ENCODE measurements around the gene USP25. TPM values are rescaled to one million over a fixed set of nuclear protein-coding genes. Genes with fewer than 3 reads are reported as not detected.
"Not testable (repeated sequence)": the region's sequence is repeated elsewhere in the genome, so short reads cannot be mapped to it uniquely, and the experiment has no call there.

Gene USP25
- total and polyA plus RNA-seq, 7 donors = 20.0 to 149 (median 104) TPM

GRCh38 chr21:15735409-15735808 lies 5.6 kb downstream of the USP25 start:
- H3K9me3 ChIP-seq = no peaks in the 10 kb centered on the region
- H3K27me3 ChIP-seq (ENCODE audit: insufficient read depth in 3 of 3, low read length in 2 of 3) = no peaks in the 10 kb centered on the region
- H3K4me3 ChIP-seq = peak overlapping the region; percentile 41
- intact Hi-C loops (cut with DNase I) = loop anchor here in 1 of 2 donors (5.0 kb wide), 1 partner anchor 37 kb away; no protein-coding TSS in a partner anchor
- WGBS, 3 donors = 86 to 88% (median 88%) methylated on average over 2 of the region's 2 CpGs
- ATAC-seq = no peak
- H3K36me3 ChIP-seq (ENCODE audit: insufficient read depth in 1 of 2, low read depth in 1 of 2) = no peaks in the 10 kb centered on the region
- peak overlapping the region; percentile 24 for H3K27ac ChIP-seq
- H3K4me1 ChIP-seq = peaks cover 60% of the 10 kb centered on the region
- no peak for DNase-seq
- TF ChIP-seq CTCF (IDR thresholded peaks at IDR 0.05) = no peak

GRCh38 chr21:15735931-15736330 lies 6.1 kb downstream of the USP25 start:
- not testable (repeated sequence) for H3K27me3 ChIP-seq (ENCODE audit: insufficient read depth in 3 of 3, low read length in 2 of 3); H3K36me3 ChIP-seq (ENCODE audit: insufficient read depth in 1 of 2, low read depth in 1 of 2); DNase-seq; H3K9me3 ChIP-seq
- Histone ChIP-seq H3K4me1 (peaks cover 65% of the 10 kb centered on the region), H3K27ac (peak overlapping the region; percentile 26), H3K4me3 (peak overlapping the region; percentile 41)
- intact Hi-C loops (cut with DNase I) = loop anchor here in 1 of 2 donors (5.0 kb wide), 1 partner anchor 36 kb away; no protein-coding TSS in a partner anchor
- ATAC-seq = peak in 2 of 4 donors; percentile 10 to 29
- 26 to 33% (median 28%) methylated on average over 4 of the region's 4 CpGs for WGBS, 3 donors

- H3K27ac ChIP-seq; H3K27me3 ChIP-seq (ENCODE audit: insufficient read depth in 3 of 3, low read length in 2 of 3); ATAC-seq; DNase-seq; H3K9me3 ChIP-seq; H3K36me3 ChIP-seq (ENCODE audit: insufficient read depth in 1 of 2, low read depth in 1 of 2): not testable (repeated sequence)
- WGBS, 3 donors = 57 to 72% (median 61%) methylated on average over 10 of the region's 10 CpGs
- H3K4me3 ChIP-seq = peak overlapping the region; percentile 20
- intact Hi-C loops (cut with DNase I) = loop anchor here in 1 of 2 donors (5.0 kb wide), 1 partner anchor 34 kb away; no protein-coding TSS in a partner anchor
- H3K4me1 ChIP-seq = peaks cover 80% of the 10 kb centered on the region
Observed at GRCh38 chr21:15738779-15739178, 9.0 kb downstream of the USP25 start.

- Histone ChIP-seq H3K9me3 (no peaks in the 10 kb centered on the region), H3K27me3 (ENCODE audit: insufficient read depth in 3 of 3, low read length in 2 of 3) (no peaks in the 10 kb centered on the region), H3K27ac (no peak overlapping the region), H3K36me3 (ENCODE audit: insufficient read depth in 1 of 2, low read depth in 1 of 2) (no peaks in the 10 kb centered on the region), H3K4me1 (peaks cover 69% of the 10 kb centered on the region), H3K4me3 (no peak overlapping the region)
- intact Hi-C loops (cut with DNase I) = loop anchor here in 1 of 2 donors (5.0 kb wide), 1 partner anchor 77 kb away; no protein-coding TSS in a partner anchor
- ATAC-seq (no peak), DNase-seq (no peak)
- TF ChIP-seq CTCF (IDR thresholded peaks at IDR 0.05) = no peak
- 77 to 80% (median 79%) methylated on average over 3 of the region's 3 CpGs for WGBS, 3 donors
Observed at GRCh38 chr21:15740383-15740782, 10.6 kb downstream of the USP25 start.

- H3K27me3 ChIP-seq (ENCODE audit: insufficient read depth in 3 of 3, low read length in 2 of 3) = no peaks in the 10 kb centered on the region
- TF ChIP-seq CTCF (IDR thresholded peaks at IDR 0.05) = no peak
- ATAC-seq (no peak), DNase-seq (no peak)
- WGBS, 3 donors = 6 to 12% (median 11%) methylated on average over 1 of the region's 1 CpG
- peaks cover 59% of the 10 kb centered on the region for H3K4me1 ChIP-seq
- no peaks in the 10 kb centered on the region for H3K9me3 ChIP-seq
- H3K27ac ChIP-seq = no peak overlapping the region
- intact Hi-C loops (cut with DNase I) = loop anchor here in 1 of 2 donors (5.0 kb wide), 1 partner anchor 76 kb away; no protein-coding TSS in a partner anchor
- H3K4me3 ChIP-seq = no peak overlapping the region
- H3K36me3 ChIP-seq (ENCODE audit: insufficient read depth in 1 of 2, low read depth in 1 of 2) = no peaks in the 10 kb centered on the region
Observed at GRCh38 chr21:15741510-15741909, 11.7 kb downstream of the USP25 start.

All from psoas muscle (tissue), 8 donors.